Renal cortex interstitium (tissue), 11 donors: Measurements from ENCODE around the gene APC2. TPM values are rescaled to one million over a fixed set of nuclear protein-coding genes. Genes with fewer than 3 reads are reported as not detected.
"Not testable (repeated sequence)": the region's sequence is repeated elsewhere in the genome, so short reads cannot be mapped to it uniquely, and the experiment has no call there.

Experiments
- DNase-seq, 11 donors: peaks; one replicate each; pipeline ENCODE4 v3.0.0-alpha.2; 2013; ENCODE audit warnings: low read depth in 9 of 11, low spot score in 4 of 11; ENCODE audit errors: extremely low read depth in 1 of 11
- polyA plus RNA-seq, 3 donors: library from polyadenylated mRNA; unstranded; fragments of 120-200 nt; gene quantifications; one replicate each; pipeline ENCODE4 v1.2.1, GENCODE V29; 2013; ENCODE audit not compliant: insufficient read length in 3 of 3

The APC2 gene
- polyA plus RNA-seq, 3 donors: 1.2 to 1.9 (median 1.5) TPM

DNA sequence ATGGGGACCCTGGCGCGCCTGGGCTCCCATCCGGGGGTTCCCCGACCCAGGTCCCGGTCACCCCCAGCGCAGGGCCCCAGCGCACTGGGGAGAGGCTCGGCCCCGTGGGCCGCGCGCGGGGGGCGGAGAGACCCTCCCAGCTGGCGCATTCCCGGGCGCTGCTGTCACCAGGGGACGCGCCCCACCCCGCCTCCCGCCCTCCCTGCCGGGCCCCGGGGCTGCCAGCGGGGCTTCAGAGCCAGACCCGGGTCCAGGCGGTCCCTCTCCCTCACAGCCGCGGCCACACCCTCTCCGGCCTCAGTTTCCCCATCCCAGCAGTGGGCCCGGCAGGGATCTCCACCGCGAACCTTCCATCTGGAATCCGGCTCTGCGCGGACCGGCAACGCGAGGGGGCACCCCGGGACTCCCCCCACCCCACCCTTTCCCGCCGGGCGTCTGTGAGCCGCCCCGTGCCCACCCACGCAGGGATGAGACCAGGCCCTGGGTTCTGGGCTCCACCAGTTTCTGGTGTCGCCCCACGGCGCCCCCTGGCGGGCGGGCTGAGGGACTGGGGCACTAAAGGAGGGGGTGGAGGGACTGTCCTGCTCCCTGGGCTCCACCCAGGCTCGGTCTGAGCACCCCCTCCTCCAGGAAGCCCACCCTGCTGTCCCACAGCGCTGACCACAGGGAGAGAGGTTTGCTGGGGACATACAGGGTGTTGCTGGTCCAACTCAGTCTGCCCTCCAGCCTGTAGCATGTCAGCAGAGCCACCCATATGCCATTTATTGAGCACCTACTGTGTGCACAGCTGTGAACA lies 63.8 kb downstream of the APC2 start:
- DNase-seq: no peak

DNA sequence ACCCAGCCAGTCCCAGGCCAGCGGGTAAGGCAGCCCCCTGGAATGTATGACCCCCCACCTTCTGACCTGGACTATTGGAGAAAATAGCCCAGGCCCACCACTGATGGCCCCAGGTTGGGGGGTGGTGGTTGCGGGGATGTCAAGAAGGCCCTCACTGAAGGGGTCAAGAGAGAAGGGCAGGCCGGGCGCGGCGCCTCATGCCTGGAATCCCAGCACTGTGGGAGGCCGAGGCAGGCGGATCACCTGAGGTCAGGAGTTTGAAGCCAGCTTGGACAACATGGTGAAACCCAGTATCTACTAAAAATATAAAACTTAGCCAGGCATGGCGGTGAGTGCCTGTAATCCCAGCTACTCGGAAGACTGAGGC lies 64.4 kb downstream of the APC2 start:
- no peak for DNase-seq

DNA sequence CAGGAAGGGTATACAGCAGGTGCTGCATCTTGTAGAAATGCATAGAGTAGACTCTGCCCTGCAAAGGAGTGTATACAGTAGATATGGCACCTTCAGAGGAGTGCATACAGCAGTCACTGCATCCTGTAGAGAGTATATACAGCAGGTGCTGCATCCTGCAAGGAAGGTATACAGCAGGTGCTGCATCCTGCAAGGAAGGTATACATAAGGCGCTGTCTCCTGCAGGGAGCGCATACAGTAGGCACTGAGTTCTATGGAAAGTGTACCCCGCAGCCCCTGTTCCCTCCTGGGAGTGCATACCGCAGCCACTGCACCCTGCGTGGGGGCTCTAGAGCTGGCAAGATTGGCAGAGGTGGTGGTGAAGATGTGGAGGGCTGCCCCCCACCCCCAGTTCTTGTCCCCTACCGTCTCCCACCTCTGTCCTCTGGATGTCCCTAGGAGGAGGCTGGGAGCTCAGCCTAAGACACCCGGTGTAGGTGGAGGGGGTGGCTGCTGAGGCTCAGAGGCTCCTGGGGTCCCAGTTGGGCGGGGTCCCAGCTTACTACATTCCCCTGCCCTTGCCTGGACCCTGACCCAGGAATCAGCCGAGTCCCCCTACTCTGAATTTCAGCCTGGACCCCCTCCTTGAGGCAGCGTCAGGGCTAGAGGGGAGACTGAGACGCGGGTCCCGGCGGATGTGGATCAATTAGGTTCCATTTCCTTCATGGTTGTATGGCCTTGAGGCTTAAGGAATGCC lies 65.2 kb downstream of the APC2 start:
- DNase-seq: no peak

DNA sequence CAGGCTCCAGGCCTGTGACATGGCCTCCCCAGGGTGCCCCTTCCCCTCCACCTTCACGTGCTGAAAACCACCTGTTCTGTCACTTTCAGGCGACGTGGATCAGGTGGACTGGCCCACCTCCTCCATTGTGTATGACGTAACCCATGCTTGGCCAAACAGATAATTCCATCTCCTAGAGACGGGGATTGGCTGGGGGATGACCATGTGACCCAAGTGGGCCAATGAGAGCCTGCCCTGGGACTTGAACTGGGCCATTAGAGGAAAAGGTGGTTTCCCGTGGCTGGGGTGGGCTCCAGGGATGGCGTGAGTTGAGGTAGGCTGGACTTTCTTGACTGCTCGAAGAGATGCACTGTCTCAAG lies 66.5 kb downstream of the APC2 start:
- no peak for DNase-seq

DNA sequence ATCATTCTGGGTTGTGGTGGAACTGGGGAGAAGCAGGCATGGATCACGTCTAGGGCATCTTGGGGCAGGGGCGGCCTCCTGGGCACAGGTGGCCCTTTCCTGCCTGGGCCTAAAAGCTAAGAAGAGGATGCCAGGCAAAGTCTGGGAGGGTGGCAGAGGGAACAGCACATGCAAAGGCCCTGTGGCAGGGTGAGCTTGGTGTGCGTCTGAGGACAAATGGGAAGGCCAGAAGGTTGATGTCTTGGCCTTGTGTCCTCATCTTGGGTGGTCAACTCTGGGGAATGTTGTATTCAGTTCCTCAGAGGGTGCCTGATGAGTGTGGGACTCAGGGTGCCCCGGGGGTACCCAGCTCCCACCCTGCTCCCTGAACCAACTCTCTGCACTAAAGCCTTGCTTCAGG lies 68.5 kb downstream of the APC2 start:
- no peak for DNase-seq

DNA sequence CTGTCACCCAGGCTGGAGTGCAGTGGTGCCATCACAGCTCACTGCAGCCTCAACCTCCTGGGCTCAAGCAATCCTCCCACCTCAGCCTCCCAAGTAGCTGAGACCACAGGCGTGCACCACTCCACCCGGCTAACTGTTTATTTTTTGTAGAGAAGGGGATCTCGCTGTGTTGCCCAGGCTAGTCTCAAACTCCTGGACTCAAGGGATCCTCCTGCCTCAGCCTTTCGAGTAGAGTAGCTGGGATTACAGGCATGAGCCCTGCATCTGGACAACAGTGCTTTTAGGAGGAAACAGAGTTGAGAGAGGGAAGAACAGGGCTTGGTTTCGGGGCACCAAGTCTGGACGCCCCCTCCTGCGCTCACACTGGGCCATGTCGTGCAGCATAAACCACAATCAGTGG lies 69.9 kb downstream of the APC2 start:
- not testable (repeated sequence) for DNase-seq

DNA sequence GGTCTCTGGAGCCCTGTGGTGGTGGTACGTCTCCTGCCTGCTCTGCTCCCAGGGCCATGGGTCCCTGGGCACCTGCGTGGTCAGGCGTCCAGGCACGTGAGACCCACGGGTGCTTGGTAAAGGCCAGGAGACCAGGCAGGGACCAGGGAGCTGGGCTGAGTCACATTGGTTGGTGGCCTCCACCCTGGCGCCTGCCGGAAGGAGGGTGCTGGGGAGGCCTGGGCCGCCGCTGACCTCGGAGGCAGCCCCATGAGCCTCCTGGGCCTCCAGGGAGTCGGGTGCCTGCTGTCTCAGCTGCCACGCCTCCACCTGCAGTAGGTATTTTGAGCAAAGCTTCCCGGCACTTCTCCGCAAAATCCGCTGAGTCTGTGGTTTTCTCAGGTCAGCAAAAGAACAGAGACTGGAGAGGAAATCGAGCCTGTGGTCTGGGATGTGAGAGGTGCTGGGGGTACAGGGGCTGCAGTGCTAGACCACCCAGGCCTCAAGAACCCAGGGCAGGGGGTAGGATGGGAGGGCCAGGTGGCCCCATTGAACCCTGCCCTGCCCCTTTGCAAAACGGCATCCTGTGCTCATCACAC lies 70.4 kb downstream of the APC2 start:
- no peak for DNase-seq

DNA sequence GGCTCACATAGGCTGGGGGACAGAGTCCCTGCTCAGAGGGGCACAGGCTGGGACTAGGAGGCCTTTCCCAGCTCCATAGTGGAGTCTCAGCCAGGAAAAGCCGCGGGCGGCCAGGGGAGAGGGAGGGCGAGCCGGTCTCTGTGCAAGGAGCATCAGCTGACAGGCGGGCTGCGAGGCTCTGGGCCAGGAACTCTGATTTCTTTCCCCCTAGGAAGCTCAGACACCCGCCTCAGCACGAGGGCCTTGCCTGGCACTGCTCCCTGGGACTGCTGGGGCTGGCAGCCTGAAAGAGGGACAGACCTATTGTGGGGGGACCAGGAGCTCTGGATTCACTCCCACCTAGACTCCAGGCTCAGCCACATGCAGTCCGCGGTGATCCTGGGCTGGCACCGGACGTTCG lies 71.7 kb downstream of the APC2 start:
- no peak for DNase-seq

DNA sequence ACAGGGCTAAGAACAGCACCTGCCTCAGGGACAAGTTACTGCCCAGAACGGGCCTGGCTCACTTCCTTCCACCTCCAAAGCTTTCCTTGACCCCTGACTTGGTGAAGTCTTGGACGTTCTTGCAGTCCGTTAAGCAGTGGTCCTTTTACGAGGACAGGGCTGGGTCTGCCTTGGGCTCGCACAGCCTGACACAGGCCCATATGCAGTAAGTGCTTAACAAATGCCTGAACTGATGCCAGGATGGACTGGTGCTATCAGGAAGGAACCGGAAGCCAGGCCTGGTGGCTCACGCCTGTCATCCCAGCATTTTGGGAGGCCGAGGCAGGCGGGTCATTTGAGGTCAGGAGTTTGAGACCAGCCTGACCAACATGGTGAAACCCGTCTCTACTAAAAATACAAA lies 72.1 kb downstream of the APC2 start:
- no peak for DNase-seq

DNA sequence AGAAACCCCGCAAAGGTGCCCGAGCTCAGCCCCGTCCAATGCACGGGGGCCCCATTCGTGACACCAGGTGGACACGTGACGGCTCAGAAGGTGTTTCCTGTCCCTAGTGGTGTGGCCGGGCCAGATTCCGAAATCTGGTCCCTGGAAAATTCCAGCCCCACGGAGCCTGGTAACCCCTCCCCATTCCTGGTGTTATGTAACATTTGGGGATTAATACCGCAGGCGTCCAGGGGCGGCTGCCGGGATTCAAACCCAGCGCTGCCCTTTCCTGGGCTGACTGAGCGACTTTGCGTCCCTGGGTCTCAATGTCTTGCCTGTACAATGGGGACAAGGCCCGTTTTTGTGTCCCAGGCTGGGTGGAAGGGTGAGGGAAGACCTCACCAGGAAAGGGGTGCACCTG lies 72.9 kb downstream of the APC2 start:
- DNase-seq: no peak

Other genes starting within 250 kb of the APC2 start
- gene STK11, start 244.3 kb upstream of the APC2 start, polyA plus RNA-seq: 10 to 100 TPM; 56.8 to 62.2 (median 59.0) TPM
- gene CBARP, start 212.1 kb upstream of the APC2 start, polyA plus RNA-seq: 1 to 10 TPM; 1.5 to 8.7 (median 2.0) TPM
- 100 to 1,000 TPM in 2 of 3 donors, 10 to 100 TPM in 1; 82.2 to 145 (median 129) TPM for gene ATP5F1D, start 208.4 kb upstream of the APC2 start, polyA plus RNA-seq
- 10 to 100 TPM; 42.1 to 70.7 (median 67.6) TPM for gene MIDN, start 201.5 kb upstream of the APC2 start, polyA plus RNA-seq
- 100 to 1,000 TPM; 803 to 982 (median 849) TPM for gene CIRBP, start 180.8 kb upstream of the APC2 start, polyA plus RNA-seq
- 10 to 100 TPM; 14.8 to 25.6 (median 21.3) TPM for gene FAM174C, start 174.6 kb upstream of the APC2 start, polyA plus RNA-seq
- gene EFNA2, start 164.2 kb upstream of the APC2 start, polyA plus RNA-seq: 1 to 10 TPM; 1.5 to 3.8 (median 3.6) TPM
- 10 to 100 TPM; 39.5 to 84.1 (median 76.6) TPM for gene NDUFS7, start 66.2 kb upstream of the APC2 start, polyA plus RNA-seq
- gene GAMT, start 48.6 kb upstream of the APC2 start, polyA plus RNA-seq: 10 to 100 TPM; 25.6 to 39.6 (median 37.4) TPM
- gene DAZAP1, start 42.5 kb upstream of the APC2 start, polyA plus RNA-seq: 100 to 1,000 TPM in 1 of 3 donors, 10 to 100 TPM in 2; 79.6 to 103 (median 90.2) TPM
- gene RPS15, start 11.7 kb upstream of the APC2 start, polyA plus RNA-seq: 100 to 1,000 TPM; 587 to 892 (median 766) TPM
- gene C19orf25, start 29.1 kb downstream of the APC2 start, polyA plus RNA-seq: 10 to 100 TPM; 17.0 to 33.0 (median 31.3) TPM
- 10 to 100 TPM in 1 of 3 donors, 1 to 10 TPM in 2; 4.4 to 11.4 (median 7.8) TPM for gene PCSK4, start 40.2 kb downstream of the APC2 start, polyA plus RNA-seq
- 10 to 100 TPM; 14.5 to 28.1 (median 23.8) TPM for gene REEP6, start 41.1 kb downstream of the APC2 start, polyA plus RNA-seq
- gene ADAMTSL5, start 62.9 kb downstream of the APC2 start, polyA plus RNA-seq: 1 to 10 TPM in 1 of 3 donors, under 1 TPM in 2; 0.47 to 1.2 (median 0.62) TPM
- gene PLK5, start 74.0 kb downstream of the APC2 start, polyA plus RNA-seq: under 1 TPM; 0.11 to 0.45 (median 0.14) TPM
- 10 to 100 TPM; 19.3 to 33.9 (median 28.2) TPM for gene MEX3D, start 118.2 kb downstream of the APC2 start, polyA plus RNA-seq
- gene MBD3, start 142.7 kb downstream of the APC2 start, polyA plus RNA-seq: 10 to 100 TPM; 41.3 to 77.7 (median 68.6) TPM
- gene UQCR11, start 155.3 kb downstream of the APC2 start, polyA plus RNA-seq: 100 to 1,000 TPM in 2 of 3 donors, 10 to 100 TPM in 1; 86.1 to 129 (median 121) TPM
- 100 to 1,000 TPM in 2 of 3 donors, 10 to 100 TPM in 1; 90.7 to 131 (median 105) TPM for gene TCF3, start 202.5 kb downstream of the APC2 start, polyA plus RNA-seq